Fibroblast of skin of left biceps (primary cell): ENCODE measurements around the gene FAM120A.
"Not testable (repeated sequence)": the region's sequence is repeated elsewhere in the genome, so short reads cannot be mapped to it uniquely, and the experiment has no call there.

Experiments
- DNase-seq, 2 experiments: peaks; one replicate each; pipeline ENCODE4 v3.0.0-alpha.2; 2013; ENCODE audit warnings: low read depth in 2 of 2

Gene FAM120A

GRCh38 chr9:93509084-93509483 is 57.6 kb downstream of the FAM120A start:
- no peak for DNase-seq

DNA sequence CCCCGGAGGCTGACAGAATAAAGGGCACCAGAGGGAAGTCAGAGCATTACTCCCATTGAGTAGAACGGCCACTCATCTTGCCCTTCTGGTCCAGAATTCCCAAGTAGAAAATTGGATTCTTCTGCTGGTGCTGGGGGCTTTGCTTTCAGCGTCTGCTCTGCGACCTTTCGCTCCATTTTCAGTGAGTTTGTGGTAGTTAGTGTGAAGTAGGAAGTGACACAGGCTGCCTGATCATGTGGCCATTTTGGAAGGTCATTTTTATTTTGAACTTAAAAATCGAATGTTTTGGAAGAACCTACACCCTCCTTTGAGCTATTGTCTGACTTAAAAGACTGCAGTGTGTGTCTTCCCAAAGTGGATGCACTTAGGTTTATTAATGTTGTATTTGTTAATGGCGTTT is 58.6 kb downstream of the FAM120A start:
- no peak for DNase-seq

DNA sequence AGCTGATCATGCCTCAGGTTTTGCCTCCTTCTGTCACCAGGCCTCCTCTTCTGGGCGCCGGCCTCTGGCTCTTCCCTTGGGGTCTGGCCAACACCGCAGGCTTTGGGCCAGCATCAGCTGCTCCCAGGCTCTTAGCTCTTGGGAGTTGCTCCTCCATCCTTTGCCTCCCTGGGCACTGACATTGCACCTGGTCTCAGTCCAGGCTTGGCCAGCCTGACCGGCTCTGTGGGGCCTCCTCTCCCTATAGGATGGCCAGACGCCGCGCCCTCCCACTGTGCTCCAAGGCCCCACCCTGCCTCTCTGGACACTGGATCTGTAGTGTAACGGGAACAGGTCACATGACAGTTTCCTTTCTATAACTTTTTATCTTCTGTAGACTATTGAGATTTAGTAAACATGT is 59.7 kb downstream of the FAM120A start:
- DNase-seq: not testable (repeated sequence)

- not testable (repeated sequence) for DNase-seq
These were observed 60.8 kb downstream of the FAM120A start for GRCh38 chr9:93512170-93512812.

DNA sequence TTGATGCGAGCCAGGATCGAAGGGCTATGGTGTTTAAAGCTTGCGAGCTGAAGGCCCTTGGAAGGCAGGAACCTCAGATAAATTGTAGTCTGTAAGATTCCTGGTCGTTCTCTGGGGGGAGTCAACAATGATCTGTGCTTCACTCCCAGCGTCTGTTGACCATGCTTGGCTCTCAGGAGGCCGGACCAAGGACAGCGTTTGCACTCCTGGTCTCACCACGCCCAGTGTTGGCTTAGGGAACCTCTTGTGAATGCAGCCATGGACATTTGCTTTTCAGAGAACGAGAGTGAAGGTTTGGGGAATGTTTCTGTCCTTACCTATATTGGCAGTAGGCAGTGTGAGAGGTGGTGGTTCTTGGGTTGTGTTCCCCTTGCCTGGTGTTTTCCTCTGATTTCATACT is 62.1 kb downstream of the FAM120A start:
- DNase-seq: no peak

DNA sequence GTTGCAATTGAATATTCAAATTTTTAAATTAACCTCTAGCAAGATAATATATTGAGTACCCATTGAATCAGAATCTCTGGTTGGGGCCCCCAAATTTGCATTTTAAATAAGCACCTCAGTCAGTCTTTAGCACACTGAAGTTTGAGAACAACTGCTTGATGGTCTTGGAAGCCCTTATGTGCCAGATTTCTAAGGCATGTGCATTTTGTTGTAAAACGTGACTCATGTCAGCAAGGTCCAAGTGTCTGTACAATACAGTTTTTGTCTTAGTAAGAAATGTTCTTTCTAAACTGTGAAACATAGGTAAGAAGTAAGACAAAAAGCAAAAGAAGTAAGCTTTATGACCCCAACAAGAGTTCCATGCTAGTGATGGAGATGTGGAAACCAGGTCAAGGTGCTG is 65.8 kb downstream of the FAM120A start:
- DNase-seq: no peak

DNA sequence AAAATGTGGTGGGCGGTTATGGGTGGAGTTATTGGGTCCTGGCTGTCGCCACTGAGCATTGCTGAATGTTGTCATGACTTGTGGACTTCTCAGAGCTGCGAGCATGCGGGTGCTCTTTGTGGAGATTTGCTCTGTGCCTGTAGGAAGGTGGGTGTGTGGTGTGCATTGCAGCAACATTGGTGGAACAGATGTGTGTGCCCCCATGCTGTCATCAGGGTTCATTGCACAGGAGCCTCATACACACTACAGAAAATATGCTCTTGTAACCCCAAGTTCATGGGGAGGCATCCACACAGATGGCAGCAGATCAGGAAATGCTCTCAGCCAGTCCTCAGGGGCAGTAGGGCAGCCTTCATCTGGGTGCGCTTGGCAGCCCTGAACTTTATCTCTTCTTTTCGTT is 69.0 kb downstream of the FAM120A start:
- DNase-seq: no peak

DNA sequence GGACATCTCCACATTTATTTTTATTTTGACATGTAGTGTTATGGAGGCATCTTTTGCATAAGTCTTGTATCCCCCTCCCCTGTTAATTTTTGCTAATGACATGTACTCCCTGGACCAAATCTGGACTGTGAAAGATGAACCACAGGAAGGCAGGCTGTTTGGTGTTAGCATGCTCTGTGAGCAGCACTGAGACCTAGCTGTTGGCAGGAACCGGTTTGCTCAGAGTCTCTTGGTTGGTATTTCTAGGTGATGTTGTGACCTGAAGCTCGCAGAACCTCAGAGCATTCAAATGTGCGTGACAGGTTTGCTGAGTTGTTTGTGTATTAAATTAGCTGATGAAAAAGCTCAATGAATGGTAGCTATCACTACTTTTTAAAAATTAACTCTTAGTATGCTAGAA is 71.3 kb downstream of the FAM120A start:
- no peak for DNase-seq

DNA sequence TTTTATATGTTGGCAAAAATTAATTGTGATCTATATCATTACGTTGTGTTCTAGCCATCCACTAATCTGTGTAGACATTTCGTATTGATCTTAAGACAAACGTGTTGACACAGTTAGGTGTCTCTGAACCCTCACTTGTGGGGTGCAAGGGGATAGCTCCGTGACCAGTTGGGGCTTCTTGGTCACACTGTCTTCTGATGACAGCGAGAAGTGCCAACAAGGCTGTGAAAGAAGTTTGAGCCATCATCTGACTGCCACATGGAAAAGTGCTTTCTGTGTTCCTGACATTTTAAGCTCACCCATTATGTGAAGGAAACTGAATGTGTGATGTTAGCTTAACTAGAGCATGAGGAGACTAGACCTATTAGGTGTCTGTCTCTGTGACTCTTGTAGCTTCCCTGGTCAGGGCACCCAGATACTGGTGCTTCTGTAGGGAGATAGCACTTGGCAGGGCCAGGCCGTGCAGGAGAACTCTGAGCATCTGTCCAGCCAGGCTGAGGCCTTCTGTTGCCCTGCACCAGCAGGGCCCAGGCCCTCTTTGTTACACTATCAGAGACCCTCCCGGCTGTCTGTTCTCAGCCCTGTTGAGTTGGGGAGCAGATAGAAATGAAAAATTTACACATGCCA is 72.1 kb downstream of the FAM120A start:
- DNase-seq: no peak

- no peak for DNase-seq
These were observed 74.0 kb downstream of the FAM120A start for GRCh38 chr9:93525476-93525875.

DNA sequence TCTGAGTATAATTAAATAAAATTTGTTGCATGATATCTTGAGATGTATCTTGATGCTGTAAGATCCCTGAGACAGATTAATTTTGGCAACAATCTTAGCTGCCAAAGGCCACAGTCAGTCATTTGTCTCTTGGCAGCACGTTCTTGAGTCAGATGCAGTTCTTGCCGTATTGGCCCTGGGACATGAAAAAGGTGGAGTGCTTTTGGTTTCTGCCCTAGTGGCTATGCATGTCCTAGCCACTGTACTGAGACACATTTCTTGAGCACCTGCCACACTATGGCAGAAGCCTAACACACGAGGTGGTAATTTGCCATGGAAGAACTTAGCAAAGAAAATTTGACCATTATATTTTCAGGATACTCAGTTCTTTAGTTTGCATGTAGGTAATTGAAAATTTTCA is 79.9 kb downstream of the FAM120A start:
- no peak for DNase-seq

GRCh38 chr9:93532141-93532540 is 80.7 kb downstream of the FAM120A start:
- no peak for DNase-seq

GRCh38 chr9:93533863-93534262 is 82.4 kb downstream of the FAM120A start:
- no peak for DNase-seq

DNA sequence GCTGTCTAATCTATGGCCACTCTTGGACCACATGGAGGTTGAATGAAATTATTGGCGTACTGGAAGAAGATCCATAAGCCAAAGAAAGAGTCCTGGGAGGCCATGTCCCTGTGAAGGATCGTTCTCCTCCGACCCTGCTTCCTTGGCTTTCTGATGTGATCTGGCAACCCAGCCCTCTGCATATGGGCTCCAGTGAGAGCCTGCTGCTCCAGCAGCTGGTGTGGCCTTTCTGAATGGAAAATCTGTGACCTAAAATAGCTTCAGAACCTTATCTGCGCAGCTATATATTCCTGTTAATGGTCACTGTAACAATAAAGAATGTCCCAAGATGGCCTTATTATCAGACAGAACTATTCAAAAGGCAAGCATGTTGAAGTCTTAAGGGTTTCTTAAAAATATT is 84.7 kb downstream of the FAM120A start:
- no peak for DNase-seq

GRCh38 chr9:93536874-93537273 is 85.4 kb downstream of the FAM120A start:
- DNase-seq: no peak

- DNase-seq: no peak
These were observed 88.8 kb downstream of the FAM120A start for GRCh38 chr9:93540305-93540704.

DNA sequence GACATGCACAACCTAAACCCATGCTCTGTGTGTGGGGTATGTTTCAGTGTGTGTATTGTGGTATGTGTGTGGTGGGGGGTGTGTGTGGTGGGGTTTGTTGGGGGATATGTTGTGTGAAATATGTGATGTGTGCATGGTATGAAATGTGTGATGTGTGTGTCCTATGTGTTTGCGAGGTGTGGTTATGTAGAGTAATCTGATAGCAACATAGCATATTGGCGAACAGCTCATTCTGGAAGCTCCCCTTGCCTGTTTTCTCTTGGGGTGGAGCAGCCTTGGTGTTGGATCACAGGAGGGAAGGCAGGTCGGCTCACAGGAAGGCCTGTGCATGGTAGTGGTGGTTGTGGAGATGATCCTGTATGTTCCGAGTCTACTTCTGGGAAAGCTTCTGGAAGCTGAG is 89.5 kb downstream of the FAM120A start:
- no peak for DNase-seq

- DNase-seq: no peak
These were observed 90.3 kb downstream of the FAM120A start for GRCh38 chr9:93541581-93542349.

GRCh38 chr9:93543117-93543516 is 91.6 kb downstream of the FAM120A start:
- no peak for DNase-seq

DNA sequence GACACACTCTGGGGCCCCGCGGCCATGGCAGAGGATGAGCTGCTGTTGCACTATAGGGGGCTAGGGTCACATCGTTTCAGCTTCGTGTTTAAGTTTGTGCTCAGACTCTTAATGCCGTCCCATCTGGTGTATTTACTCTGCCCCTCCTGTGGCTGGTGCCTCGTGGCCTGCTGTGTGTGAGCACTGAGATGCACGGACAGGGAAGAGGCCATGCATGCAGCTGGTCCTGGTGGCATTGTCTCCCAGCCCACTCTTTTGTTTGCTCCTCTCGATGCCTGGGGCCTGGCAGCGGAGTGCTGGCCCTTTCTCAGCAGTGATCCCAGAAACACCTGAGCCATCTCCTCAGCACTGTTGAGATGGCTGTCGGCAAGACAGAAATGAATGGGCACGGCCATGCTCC is 94.9 kb downstream of the FAM120A start:
- no peak for DNase-seq

- no peak for DNase-seq
These were observed 98.1 kb downstream of the FAM120A start for GRCh38 chr9:93549611-93550010.

DNA sequence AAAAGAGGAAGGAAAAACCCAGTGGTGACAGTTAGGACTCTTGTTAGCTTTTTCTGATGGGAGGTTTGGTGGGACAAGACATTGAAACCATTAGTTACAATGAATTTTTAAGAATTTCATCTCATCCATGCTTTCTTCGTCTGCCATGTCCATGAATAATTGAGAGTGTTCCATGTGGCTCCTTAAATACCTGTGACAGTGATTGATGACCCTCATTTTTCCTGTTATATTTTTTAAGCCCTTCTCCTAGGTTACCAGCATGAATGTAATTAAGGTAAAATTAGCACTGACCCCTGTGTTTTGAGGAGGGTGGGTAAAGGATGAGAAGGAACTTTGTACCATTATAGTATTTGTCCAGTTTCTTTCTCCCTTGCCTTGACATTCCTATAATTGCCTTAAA is 101.4 kb downstream of the FAM120A start:
- DNase-seq: no peak

- DNase-seq: no peak
These were observed 103.9 kb downstream of the FAM120A start for GRCh38 chr9:93555370-93555769.
